B cell (primary cell): Measurements from ENCODE around the gene ADARB2.

Source experiments
- EZH2 ChIP-seq: IDR thresholded peaks from 2 replicates; pipeline ENCODE4 v1.6.1; 2012; ENCODE audit warnings: borderline replicate concordance, low read depth, mild to moderate bottlenecking, moderate library complexity, low read length; ENCODE audit not compliant: insufficient read depth, poor library complexity, severe bottlenecking
- TF ChIP-seq, protein P1 (sequence below): fragments of 200-600 bp; IDR thresholded peaks from one replicate; pipeline ENCODE4 v1.8.0; 2022; ENCODE audit warnings: antibody characterized with exemption, mild to moderate bottlenecking

DNA sequence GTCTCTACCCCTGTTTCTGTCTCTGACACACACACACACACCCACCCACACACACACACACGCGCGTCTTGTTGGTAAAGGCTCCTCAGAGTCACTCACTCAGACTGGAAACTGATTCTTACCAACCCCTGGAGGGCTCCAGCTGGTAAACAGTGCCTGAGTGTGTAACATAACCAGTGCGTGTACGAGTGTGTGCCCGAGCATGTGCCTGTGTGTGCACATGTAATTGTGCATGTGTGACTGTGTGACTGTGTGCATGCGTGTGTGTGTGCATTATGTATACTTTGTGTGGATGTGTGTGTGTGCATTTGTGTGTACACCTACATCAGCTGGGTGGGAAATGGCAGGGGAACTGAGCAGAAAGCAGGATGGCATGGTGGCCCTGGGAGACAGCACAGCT, 364.0 kb downstream of the ADARB2 start:
- TF ChIP-seq, protein P1, sequence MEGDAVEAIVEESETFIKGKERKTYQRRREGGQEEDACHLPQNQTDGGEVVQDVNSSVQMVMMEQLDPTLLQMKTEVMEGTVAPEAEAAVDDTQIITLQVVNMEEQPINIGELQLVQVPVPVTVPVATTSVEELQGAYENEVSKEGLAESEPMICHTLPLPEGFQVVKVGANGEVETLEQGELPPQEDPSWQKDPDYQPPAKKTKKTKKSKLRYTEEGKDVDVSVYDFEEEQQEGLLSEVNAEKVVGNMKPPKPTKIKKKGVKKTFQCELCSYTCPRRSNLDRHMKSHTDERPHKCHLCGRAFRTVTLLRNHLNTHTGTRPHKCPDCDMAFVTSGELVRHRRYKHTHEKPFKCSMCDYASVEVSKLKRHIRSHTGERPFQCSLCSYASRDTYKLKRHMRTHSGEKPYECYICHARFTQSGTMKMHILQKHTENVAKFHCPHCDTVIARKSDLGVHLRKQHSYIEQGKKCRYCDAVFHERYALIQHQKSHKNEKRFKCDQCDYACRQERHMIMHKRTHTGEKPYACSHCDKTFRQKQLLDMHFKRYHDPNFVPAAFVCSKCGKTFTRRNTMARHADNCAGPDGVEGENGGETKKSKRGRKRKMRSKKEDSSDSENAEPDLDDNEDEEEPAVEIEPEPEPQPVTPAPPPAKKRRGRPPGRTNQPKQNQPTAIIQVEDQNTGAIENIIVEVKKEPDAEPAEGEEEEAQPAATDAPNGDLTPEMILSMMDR, result no peak
- no peak for TF ChIP-seq EZH2
